ENCODE data around the gene PKLR.
A peak's percentile ranks its signal among the peaks of the same experiment; 100 is the strongest.

PKLR gene

GRCh38 chr1:155285063-155285462, 16.2 kb downstream of the PKLR start:
- no peak for DNase-seq (ENCODE audit: low spot score)

- no peak for DNase-seq (ENCODE audit: low spot score)
These were observed 16.8 kb downstream of the PKLR start for GRCh38 chr1:155284476-155284875.

- no peak for DNase-seq (ENCODE audit: low spot score)
These were observed 18.6 kb downstream of the PKLR start for GRCh38 chr1:155282488-155283091.

GRCh38 chr1:155279268-155279667, 22.0 kb downstream of the PKLR start:
- no peak for DNase-seq (ENCODE audit: low spot score)

GRCh38 chr1:155278689-155279160, 22.5 kb downstream of the PKLR start:
- no peak for DNase-seq (ENCODE audit: low spot score)

GRCh38 chr1:155277902-155278688, 23.1 kb downstream of the PKLR start:
- DNase-seq (ENCODE audit: low spot score) = peak; percentile 88

GRCh38 chr1:155277070-155277901, 24.0 kb downstream of the PKLR start, which contains the start of gene HCN3:
Gene HCN3, plus strand, starts transcription at chr1:155277463. Its CDS starts 128 bp downstream, at chr1:155277591.
- DNase-seq (ENCODE audit: low spot score) = peak; percentile 99

GRCh38 chr1:155273343-155274245, 27.6 kb downstream of the PKLR start, which contains the start of gene CLK2:
Gene CLK2, minus strand, starts transcription at chr1:155273504. Its CDS starts 2,527 bp downstream, at chr1:155270977.
- DNase-seq (ENCODE audit: low spot score) = peak; percentile 100

- peak; percentile 68 for DNase-seq (ENCODE audit: low spot score)
These were observed 28.5 kb downstream of the PKLR start for GRCh38 chr1:155272466-155273342.

- DNase-seq (ENCODE audit: low spot score) = no peak
These were observed 31.9 kb downstream of the PKLR start for GRCh38 chr1:155269381-155269780.

GRCh38 chr1:155268630-155269029, 32.6 kb downstream of the PKLR start:
- DNase-seq (ENCODE audit: low spot score) = no peak

- no peak for DNase-seq (ENCODE audit: low spot score)
These were observed 33.9 kb downstream of the PKLR start for GRCh38 chr1:155267373-155267772.

GRCh38 chr1:155266553-155266952, 34.7 kb downstream of the PKLR start:
- DNase-seq (ENCODE audit: low spot score) = no peak

GRCh38 chr1:155263067-155263466, 38.2 kb downstream of the PKLR start:
- DNase-seq (ENCODE audit: low spot score) = no peak

GRCh38 chr1:155261852-155262673, 39.2 kb downstream of the PKLR start, which contains the start of gene SCAMP3:
Gene SCAMP3, minus strand, starts transcription at chr1:155262360. Its CDS starts 209 bp downstream, at chr1:155262151.
- DNase-seq (ENCODE audit: low spot score) = peak; percentile 98

GRCh38 chr1:155261493-155261851, 39.8 kb downstream of the PKLR start:
- peak; percentile 48 for DNase-seq (ENCODE audit: low spot score)

- DNase-seq (ENCODE audit: low spot score) = no peak
These were observed 41.0 kb downstream of the PKLR start for GRCh38 chr1:155260276-155260675.

- no peak for DNase-seq (ENCODE audit: low spot score)
These were observed 45.0 kb downstream of the PKLR start for GRCh38 chr1:155256058-155256852.

Data from HuH-7.5 (cell line).